ENCODE data around the gene CDH23. TPM values are rescaled to one million over a fixed set of nuclear protein-coding genes. Genes with fewer than 3 reads are reported as not detected.

Gene CDH23
- total RNA-seq, 4 donors from 2014 or later = 7.1 to 56.2 (median 25.4) TPM

DNA sequence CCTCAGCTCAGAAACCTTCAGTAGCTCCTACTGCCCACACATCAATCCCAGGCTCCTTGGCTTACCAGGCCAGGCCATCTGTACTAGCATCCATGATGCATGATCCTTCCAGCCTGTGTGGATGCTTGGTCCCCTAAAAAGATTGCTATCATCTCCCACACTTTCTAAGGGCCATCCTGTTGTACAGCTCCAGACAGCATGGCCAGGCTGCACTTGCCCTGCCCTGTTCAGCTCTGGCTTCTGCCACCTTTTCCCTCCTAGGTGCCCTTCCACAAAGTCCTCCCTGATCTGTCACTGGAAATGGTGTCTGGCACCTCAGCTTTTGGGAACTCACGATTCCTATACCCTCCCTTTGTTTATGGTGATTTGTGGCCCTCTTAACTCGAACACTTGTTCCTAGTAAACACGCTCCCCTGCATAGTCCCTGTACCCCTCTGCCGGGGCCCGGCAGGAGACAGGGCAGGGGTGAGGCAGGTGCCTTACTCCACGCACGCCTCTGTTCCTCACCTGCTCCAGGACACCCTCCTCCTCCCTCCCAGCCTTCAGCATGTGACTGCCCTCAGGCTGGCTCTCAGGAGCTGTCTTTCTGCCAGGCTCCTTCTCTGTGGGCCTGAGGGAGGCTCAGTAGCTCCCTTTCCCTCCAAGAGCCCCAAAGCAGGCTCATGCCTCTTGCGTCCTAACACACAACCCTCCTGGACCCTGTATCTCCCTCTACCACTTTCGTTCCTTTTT is 71.8 kb downstream of the CDH23 start:
- TF ChIP-seq, protein P1, sequence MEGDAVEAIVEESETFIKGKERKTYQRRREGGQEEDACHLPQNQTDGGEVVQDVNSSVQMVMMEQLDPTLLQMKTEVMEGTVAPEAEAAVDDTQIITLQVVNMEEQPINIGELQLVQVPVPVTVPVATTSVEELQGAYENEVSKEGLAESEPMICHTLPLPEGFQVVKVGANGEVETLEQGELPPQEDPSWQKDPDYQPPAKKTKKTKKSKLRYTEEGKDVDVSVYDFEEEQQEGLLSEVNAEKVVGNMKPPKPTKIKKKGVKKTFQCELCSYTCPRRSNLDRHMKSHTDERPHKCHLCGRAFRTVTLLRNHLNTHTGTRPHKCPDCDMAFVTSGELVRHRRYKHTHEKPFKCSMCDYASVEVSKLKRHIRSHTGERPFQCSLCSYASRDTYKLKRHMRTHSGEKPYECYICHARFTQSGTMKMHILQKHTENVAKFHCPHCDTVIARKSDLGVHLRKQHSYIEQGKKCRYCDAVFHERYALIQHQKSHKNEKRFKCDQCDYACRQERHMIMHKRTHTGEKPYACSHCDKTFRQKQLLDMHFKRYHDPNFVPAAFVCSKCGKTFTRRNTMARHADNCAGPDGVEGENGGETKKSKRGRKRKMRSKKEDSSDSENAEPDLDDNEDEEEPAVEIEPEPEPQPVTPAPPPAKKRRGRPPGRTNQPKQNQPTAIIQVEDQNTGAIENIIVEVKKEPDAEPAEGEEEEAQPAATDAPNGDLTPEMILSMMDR (IDR thresholded peaks at IDR 0.05) = no peak
- no peak for TF ChIP-seq POLR2A (IDR thresholded peaks at IDR 0.05)
- Histone ChIP-seq H3K9me3 (no peaks in the 10 kb centered on the region), H3K27ac (no peak overlapping the region), H3K4me3 (no peak overlapping the region), H3K36me3 (no peaks in the 10 kb centered on the region), H3K27me3 (no peaks in the 10 kb centered on the region), H3K4me1 (no peaks in the 10 kb centered on the region)
- intact Hi-C loops (cut with DNase I; ENCODE audit: low total_unique reads) = no loop called here
- DNase-seq = no peak

DNA sequence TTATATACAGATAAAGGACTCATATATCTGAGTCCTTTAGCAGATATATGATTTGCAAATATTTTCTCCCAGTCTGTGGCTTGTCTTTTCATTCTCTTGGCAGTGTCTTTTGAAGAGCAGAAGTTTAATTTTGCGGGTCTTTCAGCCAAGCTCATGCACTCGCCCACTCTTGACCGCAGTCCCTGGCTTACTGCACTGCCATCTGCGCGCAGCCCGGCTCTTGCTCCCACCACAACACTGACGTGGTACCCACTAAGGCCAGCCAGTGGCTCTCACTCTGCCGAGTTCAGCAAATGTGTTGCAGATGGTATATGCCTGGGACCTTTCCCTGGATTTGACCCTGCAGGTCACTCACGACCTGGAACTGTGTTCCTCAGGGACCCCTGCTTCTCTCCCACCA is 74.3 kb downstream of the CDH23 start:
- H3K4me3 ChIP-seq = no peak overlapping the region
- intact Hi-C loops (cut with DNase I; ENCODE audit: low total_unique reads) = no loop called here
- H3K36me3 ChIP-seq = no peaks in the 10 kb centered on the region
- H3K9me3 ChIP-seq = no peaks in the 10 kb centered on the region
- H3K27me3 ChIP-seq = no peaks in the 10 kb centered on the region
- peak in 1 of 2 donors; percentile 6 for DNase-seq
- H3K27ac ChIP-seq = no peak overlapping the region
- peaks cover 5 to 8% of the 10 kb centered on the region in 2 donors for H3K4me1 ChIP-seq
- TF ChIP-seq POLR2A (IDR thresholded peaks at IDR 0.05) = no peak
- TF ChIP-seq, protein P1 (IDR thresholded peaks at IDR 0.05) = no peak

DNA sequence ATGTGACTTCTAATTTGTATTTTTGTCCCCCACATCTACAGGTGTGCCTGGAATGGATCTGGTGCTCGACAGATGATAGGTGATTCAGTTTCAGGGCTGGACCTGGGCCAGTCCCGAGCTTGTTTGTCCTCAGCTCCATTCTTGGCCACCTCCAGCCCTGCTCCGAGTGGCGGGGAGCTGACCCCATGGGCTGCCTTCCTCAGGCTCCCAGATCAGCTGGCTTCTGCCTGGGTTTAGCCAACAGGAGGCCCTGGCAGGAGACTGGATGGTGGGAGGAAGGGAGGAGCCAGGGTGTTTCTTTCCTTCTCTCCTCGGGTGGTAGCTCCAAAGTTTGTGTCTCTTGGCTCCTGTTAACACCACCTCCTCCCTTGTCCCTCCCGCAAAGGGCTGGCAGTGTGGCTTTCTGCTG is 75.2 kb downstream of the CDH23 start:
- DNase-seq = peak in 1 of 2 donors; percentile 22
- intact Hi-C loops (cut with DNase I; ENCODE audit: low total_unique reads) = no loop called here
- Histone ChIP-seq H3K27ac (no peak overlapping the region), H3K4me3 (no peak overlapping the region), H3K4me1 (peaks cover 8 to 10% of the 10 kb centered on the region in 2 donors), H3K36me3 (no peaks in the 10 kb centered on the region), H3K27me3 (no peaks in the 10 kb centered on the region), H3K9me3 (no peaks in the 10 kb centered on the region)
- TF ChIP-seq, protein P1 (IDR thresholded peaks at IDR 0.05) = no peak
- no peak for TF ChIP-seq POLR2A (IDR thresholded peaks at IDR 0.05)

DNA sequence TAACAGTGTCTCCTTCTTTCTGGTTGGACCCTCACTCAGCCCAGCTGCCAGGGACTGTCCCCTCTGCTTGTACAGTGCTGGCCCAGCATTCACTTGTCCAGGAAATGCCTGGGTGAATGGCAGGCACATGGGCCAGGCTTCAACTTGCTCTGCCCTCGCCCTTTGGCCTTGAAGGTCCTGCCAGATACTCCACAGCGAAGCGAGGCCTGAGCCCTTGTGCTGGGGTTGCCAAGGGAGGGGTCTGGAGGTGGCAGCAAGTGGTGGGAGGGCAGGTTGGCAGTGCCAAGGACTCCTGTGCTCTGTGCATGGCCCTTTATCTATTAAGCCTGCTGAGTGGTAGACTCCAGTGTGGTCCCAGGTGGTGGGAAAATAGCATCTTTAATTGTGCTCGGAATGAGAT is 75.7 kb downstream of the CDH23 start:
- Histone ChIP-seq H3K4me3 (no peak overlapping the region), H3K27ac (no peak overlapping the region), H3K4me1 (peaks cover 10 to 11% of the 10 kb centered on the region in 2 donors), H3K36me3 (no peaks in the 10 kb centered on the region), H3K9me3 (no peaks in the 10 kb centered on the region), H3K27me3 (no peaks in the 10 kb centered on the region)
- intact Hi-C loops (cut with DNase I; ENCODE audit: low total_unique reads) = no loop called here
- TF ChIP-seq, protein P1 (IDR thresholded peaks at IDR 0.05) = no peak
- TF ChIP-seq POLR2A (IDR thresholded peaks at IDR 0.05) = no peak
- peak in 1 of 2 donors; percentile 11 for DNase-seq

DNA sequence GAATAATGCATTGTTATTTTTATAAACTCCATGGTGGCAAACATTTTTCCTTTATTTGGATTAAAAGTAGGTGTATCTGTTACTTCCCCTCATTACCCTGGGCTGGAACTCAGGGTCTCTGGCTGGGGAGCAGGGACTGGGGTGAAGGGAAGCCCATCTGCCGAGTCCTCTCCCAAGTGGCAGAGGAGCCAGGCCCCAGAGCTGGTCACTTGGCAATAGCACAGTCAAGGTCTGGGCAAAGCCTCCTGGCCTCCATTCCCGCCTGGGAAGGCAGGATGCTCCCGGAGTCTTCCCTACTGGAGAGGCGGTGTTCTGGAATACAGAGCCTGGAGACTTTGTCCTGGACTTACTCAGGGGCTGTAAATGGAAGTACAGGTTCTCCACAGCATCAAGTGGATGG is 76.2 kb downstream of the CDH23 start:
- no peak overlapping the region for H3K27ac ChIP-seq
- H3K4me3 ChIP-seq = no peak overlapping the region
- peaks cover 10 to 11% of the 10 kb centered on the region in 2 donors for H3K4me1 ChIP-seq
- H3K9me3 ChIP-seq = no peaks in the 10 kb centered on the region
- DNase-seq = peak in 1 of 2 donors; percentile 11
- H3K27me3 ChIP-seq = no peaks in the 10 kb centered on the region
- TF ChIP-seq, protein P1 (IDR thresholded peaks at IDR 0.05) = no peak
- TF ChIP-seq POLR2A (IDR thresholded peaks at IDR 0.05) = no peak
- no peaks in the 10 kb centered on the region for H3K36me3 ChIP-seq
- intact Hi-C loops (cut with DNase I; ENCODE audit: low total_unique reads) = no loop called here

All from uterus (tissue), 4 donors.